ENCODE results near the gene HTN1.
"Not testable (repeated sequence)": the region's sequence is repeated elsewhere in the genome, so short reads cannot be mapped to it uniquely, and the experiment has no call there.

Gene HTN1

GRCh38 chr4:70050138-70050537 is at the start of gene HTN1:
Gene HTN1, plus strand, starts transcription at chr4:70050438. Its CDS starts 2,639 bp downstream, at chr4:70053077.
- not testable (repeated sequence) for DNase-seq (ENCODE audit: low read depth); H3K4me3 ChIP-seq (ENCODE audit: low read length)

- no peak for TF ChIP-seq CTCF (conservative IDR thresholded peaks at IDR 0.05; ENCODE audit: low read depth, low read length)
- no peak overlapping the region for H3K4me3 ChIP-seq (ENCODE audit: low read length)
- DNase-seq (ENCODE audit: low read depth), result no peak
These were observed 49.5 kb upstream of the HTN1 start for GRCh38 chr4:70000711-70001110.

- no peak overlapping the region for H3K4me3 ChIP-seq (ENCODE audit: low read length)
- TF ChIP-seq CTCF (conservative IDR thresholded peaks at IDR 0.05; ENCODE audit: low read depth, low read length), result no peak
- no peak for DNase-seq (ENCODE audit: low read depth)
These were observed 47.7 kb upstream of the HTN1 start for GRCh38 chr4:70002507-70002906.

GRCh38 chr4:70008771-70009170 is 41.5 kb upstream of the HTN1 start:
- no peak overlapping the region for H3K4me3 ChIP-seq (ENCODE audit: low read length)
- TF ChIP-seq CTCF (conservative IDR thresholded peaks at IDR 0.05; ENCODE audit: low read depth, low read length), result no peak
- DNase-seq (ENCODE audit: low read depth), result peak; percentile 7

GRCh38 chr4:70019006-70019405 is 31.2 kb upstream of the HTN1 start:
- not testable (repeated sequence) for H3K4me3 ChIP-seq (ENCODE audit: low read length); DNase-seq (ENCODE audit: low read depth)

- no peak for TF ChIP-seq CTCF (conservative IDR thresholded peaks at IDR 0.05; ENCODE audit: low read depth, low read length)
- no peak for DNase-seq (ENCODE audit: low read depth)
- H3K4me3 ChIP-seq (ENCODE audit: low read length), result no peak overlapping the region
These were observed 27.0 kb upstream of the HTN1 start for GRCh38 chr4:70023218-70023617.

- H3K4me3 ChIP-seq (ENCODE audit: low read length), result no peak overlapping the region
- no peak for TF ChIP-seq CTCF (conservative IDR thresholded peaks at IDR 0.05; ENCODE audit: low read depth, low read length)
- DNase-seq (ENCODE audit: low read depth), result no peak
These were observed 23.2 kb upstream of the HTN1 start for GRCh38 chr4:70027011-70027410.

- not testable (repeated sequence) for H3K4me3 ChIP-seq (ENCODE audit: low read length); DNase-seq (ENCODE audit: low read depth)
These were observed 22.1 kb upstream of the HTN1 start, which contains the start of gene HTN3 for GRCh38 chr4:70028159-70028558. Gene HTN3, plus strand, starts transcription at chr4:70028459. Its CDS starts 2,282 bp downstream, at chr4:70030741.

- not testable (repeated sequence) for H3K4me3 ChIP-seq (ENCODE audit: low read length); DNase-seq (ENCODE audit: low read depth)
These were observed 12.7 kb upstream of the HTN1 start for GRCh38 chr4:70037559-70037958.

- not testable (repeated sequence) for H3K4me3 ChIP-seq (ENCODE audit: low read length); DNase-seq (ENCODE audit: low read depth)
These were observed 10.3 kb upstream of the HTN1 start for GRCh38 chr4:70039928-70040327.
